ENCODE measurements around the gene OR51B6. TPM values are rescaled to one million over a fixed set of nuclear protein-coding genes. Genes with fewer than 3 reads are reported as not detected.
A peak's percentile ranks its signal among the peaks of the same experiment; 100 is the strongest.

The OR51B6 gene
- total and polyA plus RNA-seq, 9 of the 15 experiments (the other 6 are each of a cell fraction or from before 2014, with no cell fraction given) = 0.06 to 0.97 TPM; not detected in 7

DNA sequence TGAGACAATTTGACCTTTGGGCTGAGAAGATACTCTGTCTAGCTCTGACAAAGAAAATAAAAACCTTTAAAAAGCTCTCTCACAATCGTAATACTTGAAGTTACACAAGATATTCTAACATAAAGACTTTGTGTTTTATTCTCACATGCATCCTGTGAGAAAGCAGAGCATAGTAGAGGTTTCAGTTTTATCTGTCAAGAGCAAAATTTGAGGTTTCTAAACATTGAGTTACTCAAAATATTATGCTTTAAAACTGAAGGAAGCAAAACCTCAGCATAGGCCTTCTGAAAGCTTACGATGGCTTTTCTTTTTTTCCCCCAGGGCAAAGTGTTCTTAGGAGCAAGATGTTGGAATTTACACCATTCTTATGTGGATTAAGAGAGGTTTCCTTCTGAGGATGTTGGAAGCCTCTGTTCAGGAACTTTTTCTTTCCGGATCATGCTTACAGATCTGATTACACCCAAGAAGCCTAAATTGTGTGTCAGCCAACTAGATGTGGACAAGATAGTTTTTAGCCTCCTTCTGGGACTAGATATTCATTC, 17.3 kb downstream of the OR51B6 start:
- Histone ChIP-seq H3K9me1 (ENCODE audit: control insufficient read depth, insufficient read depth, low read length) (no peaks in the 10 kb centered on the region), H3K27ac (ENCODE audit: extremely low read depth, low read depth, low read length) (no peak overlapping the region), H4K20me1 (replicated peaks; ENCODE audit: control insufficient read depth, insufficient read depth, low read length) (no peaks in the 10 kb centered on the region), H3K36me3 (ENCODE audit: control insufficient read depth, insufficient read depth, low read length) (peaks cover 58% of the 10 kb centered on the region), H3K79me2 (ENCODE audit: control insufficient read depth, insufficient read depth, low read length) (peaks cover 92% of the 10 kb centered on the region), H3K4me1 (replicated peaks in 1 of 2; ENCODE audit: control insufficient read depth in 2 of 2, insufficient read depth in 2 of 2, low read length in 2 of 2) (peaks cover 0 to 26% of the 10 kb centered on the region in 2 experiments; a peak in 2 of 5 replicates), H3K27me3 (ENCODE audit: control insufficient read depth in 2 of 2, insufficient read depth in 2 of 2, low read length in 2 of 2) (no peaks in the 10 kb centered on the region), H3K9me3 (replicated peaks; ENCODE audit: control insufficient read depth, insufficient read depth, low read depth, low read length) (no peaks in the 10 kb centered on the region), H3K4me3 (no peak overlapping the region), H2AFZ (ENCODE audit: low read depth, low read length) (no peak overlapping the region), H3K4me2 (ENCODE audit: insufficient read depth, low read length) (no peak overlapping the region), H3K9ac (ENCODE audit: insufficient read depth in 1 of 2, low read depth in 2 of 2, low read length in 2 of 2) (no peak overlapping the region)
- WGBS (ENCODE audit: insufficient coverage, low coverage, missing lambda C conversion rate) = 63% methylated on average over 3 of the region's 3 CpGs
- in situ Hi-C loops (cut with MboI) = no loop called here
- no TSS peak for BruUV-seq (replicated peaks)
- ATAC-seq = no peak
- CTCF ChIA-PET (ENCODE audit: low intra/inter-chr PET ratio) = interaction anchor here (2.0 kb wide), 1 partner anchor 163 kb away, joined by 11 read pairs; no protein-coding TSS in a partner anchor
- no peak for FAIRE-seq
- TF ChIP-seq JUN (IDR thresholded peaks at IDR 0.05; ENCODE audit: borderline replicate concordance, low read depth, low read length) (no peak), JUN (CRISPR knock-in tag; IDR thresholded peaks at IDR 0.05; ENCODE audit: borderline replicate concordance) (no peak)
- TF ChIP-seq, protein P1, sequence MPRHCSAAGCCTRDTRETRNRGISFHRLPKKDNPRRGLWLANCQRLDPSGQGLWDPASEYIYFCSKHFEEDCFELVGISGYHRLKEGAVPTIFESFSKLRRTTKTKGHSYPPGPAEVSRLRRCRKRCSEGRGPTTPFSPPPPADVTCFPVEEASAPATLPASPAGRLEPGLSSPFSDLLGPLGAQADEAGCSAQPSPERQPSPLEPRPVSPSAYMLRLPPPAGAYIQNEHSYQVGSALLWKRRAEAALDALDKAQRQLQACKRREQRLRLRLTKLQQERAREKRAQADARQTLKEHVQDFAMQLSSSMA (CRISPR knock-in tag; IDR thresholded peaks at IDR 0.05) = no peak
- no peak for DNase-seq (ENCODE audit: extremely low read depth in 1 of 4, low spot score in 3 of 4)
- POLR2A ChIA-PET = interaction anchor here (0.6 kb wide), 1 partner anchor 123 kb away, joined by 3 read pairs; no protein-coding TSS in a partner anchor
- intact Hi-C loops (cut with micrococcal nuclease) = loop anchor here (5.0 kb wide), 1 partner anchor 246 kb away; no protein-coding TSS in a partner anchor

DNA sequence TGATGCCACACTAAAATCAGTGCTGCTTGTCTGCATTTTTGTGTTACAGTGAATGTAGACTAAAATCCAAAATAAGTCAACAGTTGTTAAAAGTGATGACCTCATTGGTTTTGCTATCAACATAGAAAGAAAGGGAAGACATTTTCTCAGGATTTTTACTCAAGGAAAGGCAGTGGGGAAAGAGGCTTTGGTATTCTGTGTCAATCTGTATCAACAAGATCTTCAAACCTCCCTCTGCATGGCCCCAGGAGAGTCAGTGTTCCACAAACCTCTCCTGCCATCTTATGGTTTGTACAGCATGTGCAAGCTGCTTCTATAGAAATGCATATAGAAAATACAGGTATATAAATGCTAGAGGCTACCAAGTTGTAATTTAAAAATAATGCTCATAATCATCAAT, 18.5 kb downstream of the OR51B6 start:
- in situ Hi-C loops (cut with MboI) = loop anchor here (5.0 kb wide), 1 partner anchor 162 kb away; no protein-coding TSS in a partner anchor
- ChIA-PET CTCF (ENCODE audit: low intra/inter-chr PET ratio) (interaction anchor here (0.6 to 2.0 kb wide), 5 partner anchors 165 to 246 kb away, joined by 3 to 11 read pairs (median 6); no protein-coding TSS in a partner anchor), POLR2A (no interaction called here)
- Histone ChIP-seq H3K9me1 (ENCODE audit: control insufficient read depth, insufficient read depth, low read length) (no peaks in the 10 kb centered on the region), H2AFZ (ENCODE audit: low read depth, low read length) (no peak overlapping the region), H3K79me2 (ENCODE audit: control insufficient read depth, insufficient read depth, low read length) (peaks cover 80% of the 10 kb centered on the region), H3K4me1 (replicated peaks in 1 of 2; ENCODE audit: control insufficient read depth in 2 of 2, insufficient read depth in 2 of 2, low read length in 2 of 2) (peaks cover 0 to 15% of the 10 kb centered on the region in 2 experiments; a peak in 2 of 5 replicates), H3K9me3 (replicated peaks; ENCODE audit: control insufficient read depth, insufficient read depth, low read depth, low read length) (no peaks in the 10 kb centered on the region), H3K27me3 (ENCODE audit: control insufficient read depth in 2 of 2, insufficient read depth in 2 of 2, low read length in 2 of 2) (no peaks in the 10 kb centered on the region), H3K27ac (ENCODE audit: extremely low read depth, low read depth, low read length) (no peak overlapping the region), H3K9ac (ENCODE audit: insufficient read depth in 1 of 2, low read depth in 2 of 2, low read length in 2 of 2) (no peak overlapping the region), H3K4me3 (no peak overlapping the region), H3K4me2 (ENCODE audit: insufficient read depth, low read length) (no peak overlapping the region), H4K20me1 (replicated peaks; ENCODE audit: control insufficient read depth, insufficient read depth, low read length) (no peaks in the 10 kb centered on the region), H3K36me3 (ENCODE audit: control insufficient read depth, insufficient read depth, low read length) (peaks cover 49% of the 10 kb centered on the region)
- DNase-seq (ENCODE audit: extremely low read depth in 1 of 4, low spot score in 3 of 4) = peak in 2 of 4 experiments; percentile 42 to 63
- FAIRE-seq = no peak
- intact Hi-C loops (cut with micrococcal nuclease) = loop anchor here (2.0 to 5.0 kb wide), 3 partner anchors 79 to 247 kb away; no protein-coding TSS in a partner anchor
- BruUV-seq (replicated peaks) = no TSS peak
- ATAC-seq = peak; percentile 84
- TF ChIP-seq EP400 (IDR thresholded peaks at IDR 0.05) (no peak), PPARD (CRISPR knock-in tag; IDR thresholded peaks at IDR 0.05) (no peak), CHAMP1 (IDR thresholded peaks at IDR 0.05) (no peak), ZFP1 (CRISPR knock-in tag; IDR thresholded peaks at IDR 0.05) (no peak), PCBP2 (IDR thresholded peaks at IDR 0.05; ENCODE audit: low read depth, low read length, poor library complexity, severe bottlenecking) (no peak), ZNF274 (IDR thresholded peaks at IDR 0.05; ENCODE audit: borderline replicate concordance, low read depth, low read length) (no peak), RAD21 (CRISPR knock-in tag; conservative IDR thresholded peaks at IDR 0.05 in 1 of 2, IDR thresholded peaks at IDR 0.05 in 1 of 2) (peak; percentile 72 to 82), GATA2 (CRISPR knock-in tag; IDR thresholded peaks at IDR 0.05) (peak; percentile 67), FOXJ3 (CRISPR knock-in tag; IDR thresholded peaks at IDR 0.05) (no peak), KAT7 (CRISPR knock-in tag; IDR thresholded peaks at IDR 0.05; ENCODE audit: borderline replicate concordance) (no peak)

Data from K562 (cell line).